ENCODE results near the gene SNTG2.

- TF ChIP-seq, protein P1, sequence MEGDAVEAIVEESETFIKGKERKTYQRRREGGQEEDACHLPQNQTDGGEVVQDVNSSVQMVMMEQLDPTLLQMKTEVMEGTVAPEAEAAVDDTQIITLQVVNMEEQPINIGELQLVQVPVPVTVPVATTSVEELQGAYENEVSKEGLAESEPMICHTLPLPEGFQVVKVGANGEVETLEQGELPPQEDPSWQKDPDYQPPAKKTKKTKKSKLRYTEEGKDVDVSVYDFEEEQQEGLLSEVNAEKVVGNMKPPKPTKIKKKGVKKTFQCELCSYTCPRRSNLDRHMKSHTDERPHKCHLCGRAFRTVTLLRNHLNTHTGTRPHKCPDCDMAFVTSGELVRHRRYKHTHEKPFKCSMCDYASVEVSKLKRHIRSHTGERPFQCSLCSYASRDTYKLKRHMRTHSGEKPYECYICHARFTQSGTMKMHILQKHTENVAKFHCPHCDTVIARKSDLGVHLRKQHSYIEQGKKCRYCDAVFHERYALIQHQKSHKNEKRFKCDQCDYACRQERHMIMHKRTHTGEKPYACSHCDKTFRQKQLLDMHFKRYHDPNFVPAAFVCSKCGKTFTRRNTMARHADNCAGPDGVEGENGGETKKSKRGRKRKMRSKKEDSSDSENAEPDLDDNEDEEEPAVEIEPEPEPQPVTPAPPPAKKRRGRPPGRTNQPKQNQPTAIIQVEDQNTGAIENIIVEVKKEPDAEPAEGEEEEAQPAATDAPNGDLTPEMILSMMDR (IDR thresholded peaks at IDR 0.05; ENCODE audit: insufficient read depth, low read depth, low read length) = no peak
- no peak for TF ChIP-seq EZH2 (IDR thresholded peaks at IDR 0.05; ENCODE audit: insufficient read depth, low read length)
These were observed 24.4 kb downstream of the SNTG2 start for GRCh38 chr2:975095-975494.
